Erythroblast (primary cell): ENCODE measurements around the gene CMBL.

ENCODE experiments used
- GATA1 ChIP-seq: IDR thresholded peaks from 2 replicates; pipeline ENCODE4 v1.6.1; 2011; ENCODE audit warnings: low read depth, mild to moderate bottlenecking, control low read depth, low read length, moderate library complexity
- POLR2A ChIP-seq: IDR thresholded peaks from 2 replicates; pipeline ENCODE4 v1.6.1; 2011; ENCODE audit warnings: mild to moderate bottlenecking, low read length

DNA sequence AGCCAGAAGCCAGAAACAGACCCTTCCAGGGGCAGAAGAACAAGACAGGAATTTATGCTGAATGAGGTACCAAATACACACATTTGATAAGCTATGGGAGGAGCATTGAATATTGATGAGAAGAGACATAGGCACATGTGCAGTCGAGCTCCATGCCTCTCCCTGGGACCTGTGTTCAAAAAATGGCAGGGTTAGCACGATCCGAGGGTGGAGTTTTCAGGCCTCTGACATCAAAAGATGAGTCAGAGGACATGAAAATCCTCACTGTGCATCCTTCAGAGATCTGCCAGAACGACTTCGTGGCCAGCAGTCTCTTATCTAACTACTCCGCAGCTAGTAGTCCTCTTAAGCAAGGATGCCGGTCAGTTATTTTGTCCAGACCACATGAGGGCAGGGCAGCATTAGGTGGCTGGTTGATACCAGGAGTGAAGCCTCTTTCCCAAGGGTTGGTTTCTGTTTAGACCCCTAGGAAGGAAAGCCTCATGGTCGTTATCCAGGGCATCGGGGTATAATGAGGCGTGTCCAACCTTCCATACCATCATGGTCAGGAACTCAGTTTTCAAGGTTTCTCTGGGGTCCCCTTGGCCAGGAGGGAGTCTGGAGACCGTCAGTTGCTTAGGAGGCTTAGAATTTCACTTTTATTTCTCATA lies 11.6 kb upstream of the CMBL start:
- TF ChIP-seq POLR2A (no peak), GATA1 (no peak)
